HL-60/S4 treated with phorbol 12-myristate 13-acetate at 8.2 ng/mL for 4 days and 3 days (cell line): ENCODE measurements around the gene TRIM56.
"Not testable (repeated sequence)": the region's sequence is repeated elsewhere in the genome, so short reads cannot be mapped to it uniquely, and the experiment has no call there.

Source experiments
- in situ Hi-C: fragments of 300-500 bp; cut with MboI; formaldehyde crosslinking; loops from 2 replicates; pipeline ENCODE4 v1.15.0; 2022; ENCODE audit warnings: low sequenced_read_pairs

Gene TRIM56

DNA sequence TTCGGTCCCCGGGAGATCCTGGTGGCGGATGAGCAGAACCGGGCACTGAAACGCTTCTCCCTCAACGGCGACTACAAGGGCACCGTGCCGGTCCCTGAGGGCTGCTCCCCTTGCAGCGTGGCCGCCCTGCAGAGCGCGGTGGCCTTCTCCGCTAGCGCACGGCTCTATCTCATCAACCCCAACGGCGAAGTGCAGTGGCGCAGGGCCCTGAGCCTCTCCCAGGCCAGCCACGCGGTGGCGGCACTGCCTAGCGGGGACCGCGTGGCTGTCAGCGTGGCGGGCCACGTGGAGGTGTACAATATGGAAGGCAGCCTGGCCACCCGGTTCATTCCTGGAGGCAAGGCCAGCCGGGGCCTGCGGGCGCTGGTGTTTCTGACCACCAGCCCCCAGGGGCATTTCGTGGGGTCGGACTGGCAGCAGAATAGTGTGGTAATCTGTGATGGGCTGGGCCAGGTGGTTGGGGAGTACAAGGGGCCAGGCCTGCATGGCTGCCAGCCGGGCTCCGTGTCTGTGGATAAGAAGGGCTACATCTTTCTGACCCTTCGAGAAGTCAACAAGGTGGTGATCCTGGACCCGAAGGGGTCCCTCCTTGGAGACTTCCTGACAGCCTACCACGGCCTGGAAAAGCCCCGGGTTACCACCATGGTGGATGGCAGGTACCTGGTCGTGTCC, 3.7 kb downstream of the TRIM56 start:
- in situ Hi-C loops: no loop called here

- in situ Hi-C loops: no loop called here
Observed at GRCh38 chr7:101089876-101090275, 4.6 kb downstream of the TRIM56 start.

DNA sequence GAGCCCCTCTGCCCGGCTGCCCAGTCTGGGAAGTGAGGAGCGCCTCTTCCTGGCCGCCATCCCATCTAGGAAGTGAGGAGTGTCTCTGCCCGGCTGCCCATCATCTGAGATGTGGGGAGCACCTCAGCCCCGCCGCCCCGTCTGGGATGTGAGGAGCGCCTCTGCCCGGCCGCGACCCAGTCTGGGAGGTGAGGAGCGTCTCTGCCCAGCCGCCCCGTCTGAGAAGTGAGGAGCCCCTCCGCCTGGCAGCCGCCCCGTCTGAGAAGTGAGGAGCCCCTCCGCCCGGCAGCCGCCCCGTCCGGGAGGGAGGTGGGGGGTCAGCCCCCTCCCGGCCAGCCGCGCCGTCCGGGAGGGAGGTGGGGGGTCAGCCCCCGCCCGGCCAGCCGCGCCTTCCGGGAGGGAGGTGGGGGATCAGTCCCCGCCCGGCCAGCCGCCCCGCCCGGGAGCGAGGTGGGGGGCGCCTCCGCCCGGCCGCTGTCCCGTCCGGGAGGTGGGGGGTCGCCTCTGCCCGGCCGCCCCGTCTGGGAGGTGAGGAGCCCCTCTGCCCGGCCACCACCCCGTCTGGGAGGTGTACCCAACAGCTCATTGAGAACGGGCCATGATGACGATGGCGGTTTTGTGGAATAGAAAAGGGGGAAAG, 7.1 kb downstream of the TRIM56 start:
- in situ Hi-C loops: not testable (repeated sequence)

DNA sequence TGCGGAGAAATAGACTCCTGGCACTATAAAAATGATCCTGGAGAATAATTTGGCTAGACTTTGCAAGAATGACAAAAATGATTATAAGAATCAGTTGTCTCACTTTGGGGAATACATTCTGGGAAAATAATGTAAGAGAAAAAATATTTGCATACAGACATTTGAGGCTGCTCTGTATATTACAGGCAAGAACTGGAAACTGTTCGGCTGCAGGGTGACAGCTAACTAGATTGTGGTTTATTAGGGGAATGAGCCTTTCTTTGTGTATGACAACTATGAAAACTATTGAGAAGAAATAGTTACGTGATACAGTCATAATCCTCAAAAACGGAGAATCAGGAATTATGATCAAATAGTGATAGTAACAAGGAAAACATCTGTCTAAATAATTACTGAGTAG, 8.6 kb downstream of the TRIM56 start:
- in situ Hi-C loops: no loop called here

GRCh38 chr7:101094376-101094775, 9.1 kb downstream of the TRIM56 start:
- in situ Hi-C loops: no loop called here

GRCh38 chr7:101094791-101095375, 9.6 kb downstream of the TRIM56 start:
- in situ Hi-C loops: no loop called here

GRCh38 chr7:101096331-101096956, 11.2 kb downstream of the TRIM56 start:
- in situ Hi-C loops: no loop called here

DNA sequence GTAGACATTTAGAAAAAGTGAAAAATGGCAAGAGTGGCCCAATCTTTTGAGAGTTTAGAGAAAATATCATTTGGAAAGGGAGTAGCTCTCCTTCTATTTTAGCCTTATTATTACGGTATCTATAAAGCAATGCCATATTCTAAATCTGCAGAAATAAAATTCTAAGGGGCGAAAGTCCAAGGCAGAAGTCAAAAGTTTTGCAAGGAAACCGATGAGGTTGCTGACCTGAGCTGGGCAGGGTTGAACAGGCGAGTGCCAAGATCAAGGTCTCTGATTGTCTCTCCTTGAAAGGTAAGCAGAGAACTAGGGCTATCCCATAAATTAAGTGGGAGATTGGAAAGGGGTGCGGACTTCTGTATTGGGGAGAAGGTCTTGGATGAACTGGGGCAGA, 11.7 kb downstream of the TRIM56 start:
- in situ Hi-C loops: no loop called here

DNA sequence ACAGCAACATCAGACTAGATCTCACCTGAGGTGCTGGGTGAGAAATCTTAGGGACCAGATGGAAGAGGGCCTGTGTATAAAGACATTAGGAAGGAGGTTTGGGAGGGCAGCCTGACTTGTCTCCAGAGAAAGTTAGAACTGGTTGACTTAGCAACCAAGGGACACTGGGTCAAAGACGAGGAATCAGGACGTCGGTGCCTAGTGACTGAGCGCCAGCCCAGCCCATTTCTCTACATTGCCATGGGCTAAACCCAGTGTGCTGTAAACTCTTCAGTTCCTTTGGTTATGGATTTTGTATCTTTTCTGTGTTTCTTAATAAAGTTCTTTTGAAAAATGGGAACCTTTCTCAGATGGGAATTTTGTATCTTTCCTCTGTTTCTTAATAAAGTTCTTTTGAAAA, 12.3 kb downstream of the TRIM56 start:
- in situ Hi-C loops: no loop called here

GRCh38 chr7:101099969-101100781, 14.9 kb downstream of the TRIM56 start:
- in situ Hi-C loops: no loop called here

DNA sequence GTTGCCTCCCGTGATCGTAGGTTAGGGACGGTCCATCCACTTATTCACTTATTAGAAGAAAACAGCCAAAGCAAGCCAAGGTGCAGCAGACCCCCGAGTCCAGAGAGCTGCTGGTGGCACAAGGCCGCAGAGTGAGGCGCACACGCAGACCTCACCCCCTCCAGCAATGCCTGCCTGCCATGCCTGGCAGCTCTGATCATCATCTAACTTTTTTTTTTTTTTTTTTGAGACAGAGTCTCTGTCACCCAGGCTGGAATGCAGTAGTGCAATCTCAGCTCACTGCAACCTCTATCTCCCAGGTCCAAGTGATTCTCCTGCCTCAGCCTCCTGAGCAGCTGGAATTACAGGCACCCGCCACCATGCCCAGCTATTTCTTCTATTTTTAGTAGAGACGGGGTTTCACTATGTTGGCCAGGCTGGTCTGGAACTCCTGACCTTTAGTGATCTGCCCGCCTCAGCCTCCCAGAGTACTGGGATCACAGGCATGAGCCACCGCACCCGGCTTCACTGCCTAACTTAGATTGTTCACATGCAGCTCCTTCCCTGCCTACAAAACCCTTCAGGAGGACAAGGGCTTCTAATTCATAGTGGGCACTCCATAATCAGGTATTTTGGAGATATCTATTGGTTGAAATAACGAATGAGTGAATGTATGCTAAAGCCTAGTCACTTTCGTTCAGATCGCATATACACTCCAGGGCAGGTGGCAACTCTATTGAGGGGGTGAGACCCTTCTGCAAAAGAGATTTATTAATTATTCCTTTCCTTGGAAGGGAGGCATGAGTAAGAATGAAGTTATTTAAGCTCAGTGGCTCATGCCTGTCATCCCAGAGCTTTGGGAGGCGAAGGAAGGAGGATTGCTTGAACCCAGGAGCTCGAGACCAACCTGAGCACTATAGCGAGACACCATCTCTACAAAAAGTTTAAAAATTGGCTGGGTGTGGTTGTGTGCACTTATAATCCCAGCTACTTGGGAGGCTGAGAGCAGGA, 15.9 kb downstream of the TRIM56 start:
- in situ Hi-C loops: no loop called here

DNA sequence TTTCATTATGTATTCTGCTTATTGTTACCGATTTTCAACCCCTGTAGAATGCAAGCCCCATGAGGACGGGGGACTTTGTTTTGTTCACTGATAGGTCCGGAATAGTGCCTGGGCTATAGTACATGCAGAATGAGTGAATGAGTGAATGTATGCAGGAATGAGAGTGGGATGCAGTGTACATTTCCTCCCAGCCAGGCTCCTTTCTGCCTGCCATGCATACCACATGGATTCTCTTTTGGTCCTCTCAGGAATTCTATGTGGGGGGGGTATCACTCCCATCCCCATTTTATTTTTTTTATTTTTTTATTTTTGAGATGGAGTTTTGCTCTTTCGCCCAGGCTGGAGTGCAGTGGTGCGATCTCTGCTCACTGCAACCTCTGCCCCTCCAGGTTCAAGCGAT, 16.7 kb downstream of the TRIM56 start:
- in situ Hi-C loops: no loop called here

- in situ Hi-C loops: not testable (repeated sequence)
Observed at GRCh38 chr7:101103701-101104100, 18.4 kb downstream of the TRIM56 start.

GRCh38 chr7:101104193-101104713, 19.0 kb downstream of the TRIM56 start:
- in situ Hi-C loops: no loop called here

DNA sequence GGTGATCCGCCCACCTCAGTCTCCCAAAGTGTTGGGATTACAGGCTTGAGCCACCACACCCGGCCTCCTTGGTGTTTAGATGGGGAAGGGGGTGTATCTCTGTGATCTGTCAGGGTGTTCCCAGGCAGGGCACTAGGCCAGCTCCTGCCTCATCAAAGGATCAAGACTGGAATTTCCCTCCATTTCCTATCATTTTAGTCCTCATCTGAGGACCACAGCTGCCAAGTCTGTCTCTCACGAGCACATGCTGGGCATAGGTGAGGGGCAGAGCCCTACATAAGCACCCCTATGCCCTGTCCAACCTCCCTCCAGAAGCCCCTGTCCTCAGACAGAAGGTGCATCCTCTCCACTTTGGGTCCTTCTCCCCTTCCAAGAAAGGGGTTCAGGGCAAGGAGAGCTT, 19.5 kb downstream of the TRIM56 start:
- in situ Hi-C loops: no loop called here

- in situ Hi-C loops: not testable (repeated sequence)
Observed at GRCh38 chr7:101105248-101105647, 20.0 kb downstream of the TRIM56 start.

GRCh38 chr7:101106386-101106785, 21.1 kb downstream of the TRIM56 start:
- in situ Hi-C loops: no loop called here

DNA sequence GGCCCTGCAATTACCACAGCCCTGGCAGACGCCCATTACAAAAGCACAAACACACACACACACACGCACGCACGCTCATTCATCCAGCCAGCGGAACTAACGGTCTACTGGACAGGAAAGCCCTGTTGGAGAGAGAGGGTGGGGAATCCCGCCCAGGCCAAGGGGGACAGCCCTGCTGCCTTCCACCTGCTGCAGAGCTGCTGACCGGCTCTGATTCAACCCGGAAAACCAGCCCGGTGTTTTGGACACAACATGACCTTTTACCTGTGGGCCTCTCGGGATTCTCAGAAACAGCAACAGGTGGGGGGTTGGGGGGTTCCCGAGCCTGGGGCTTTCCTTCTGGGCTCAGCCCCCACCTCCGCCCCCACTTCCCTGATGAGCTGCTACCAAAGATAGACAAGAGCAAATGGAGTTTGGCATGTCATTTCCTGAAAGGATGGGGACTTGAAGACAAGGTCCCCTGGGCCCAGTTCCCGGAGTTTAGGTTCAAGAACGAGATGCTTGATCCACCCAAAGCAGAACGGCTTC, 23.1 kb downstream of the TRIM56 start:
- in situ Hi-C loops: no loop called here

DNA sequence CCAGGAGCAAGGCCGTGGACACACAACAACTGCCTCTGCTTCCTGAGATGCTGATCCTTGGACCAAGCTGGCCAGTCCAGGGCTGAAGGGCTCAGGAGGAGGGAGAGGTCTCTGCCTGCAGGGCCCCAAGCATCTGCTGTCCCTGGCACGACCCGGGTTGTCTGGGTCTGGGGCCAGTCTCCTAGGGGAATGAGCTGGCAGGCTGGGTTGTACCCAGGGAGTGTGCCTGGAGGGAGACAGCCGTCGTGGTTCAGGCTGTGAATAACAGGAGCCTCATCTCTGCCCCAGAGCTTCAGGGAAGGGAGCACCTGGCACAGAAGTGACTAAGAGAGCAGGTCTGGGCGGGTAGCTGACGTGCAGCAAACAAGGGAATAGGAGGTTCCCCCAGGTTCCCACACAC, 23.7 kb downstream of the TRIM56 start:
- in situ Hi-C loops: no loop called here
